Activated CD4-positive, alpha-beta T cell treated with anti-CD3 and anti-CD28 coated beads, Interleukin-2, amount 10 ng/mL, durations not matched to agents 7 days and 5 days (primary cell): ENCODE measurements around the gene RBM4B. TPM values are rescaled to one million over a fixed set of nuclear protein-coding genes. Genes with fewer than 3 reads are reported as not detected.

Source experiments
- CTCF ChIA-PET: fragments of 350-600 bp; sonication (Branson Sonifier 250); formaldehyde crosslinking; loops from one replicate; lab custom pipeline; 2021; ENCODE audit warnings: antibody characterized with exemption; lab: Charles Lee
- POLR2A ChIA-PET: fragments of 350-600 bp; sonication (Branson Sonifier 250); formaldehyde crosslinking; loops from one replicate; lab custom pipeline; 2021; ENCODE audit warnings: antibody characterized with exemption; lab: Charles Lee
- DNase-seq: peaks from one replicate; pipeline ENCODE4 v3.0.0-alpha.2; 2020
- H3K27ac Mint-ChIP-seq: one replicate; pipeline ENCODE4 v1.8.0; 2021; ENCODE audit warnings: mild to moderate bottlenecking, moderate library complexity, mixed read lengths
- H3K27me3 Mint-ChIP-seq: one replicate; pipeline ENCODE4 v1.8.0; 2021; ENCODE audit warnings: mixed read lengths
- H3K36me3 Mint-ChIP-seq: one replicate; pipeline ENCODE4 v1.8.0; 2021; ENCODE audit warnings: low read depth, mixed read lengths
- H3K4me1 Mint-ChIP-seq: one replicate; pipeline ENCODE4 v1.8.0; 2021; ENCODE audit warnings: mixed read lengths
- H3K4me3 Mint-ChIP-seq: one replicate; pipeline ENCODE4 v1.8.0; 2021; ENCODE audit warnings: mild to moderate bottlenecking, moderate library complexity, mixed read lengths
- H3K9me3 Mint-ChIP-seq: one replicate; pipeline ENCODE4 v1.8.0; 2021; ENCODE audit warnings: mixed read lengths
- total RNA-seq, 2 experiments: library from RNA; stranded (reverse); gene quantifications; one replicate each; pipeline ENCODE4 v1.2.3, GENCODE V29; 2021

The RBM4B gene
- total RNA-seq, 2 experiments from 2014 or later = 18.1 to 20.4 TPM

DNA sequence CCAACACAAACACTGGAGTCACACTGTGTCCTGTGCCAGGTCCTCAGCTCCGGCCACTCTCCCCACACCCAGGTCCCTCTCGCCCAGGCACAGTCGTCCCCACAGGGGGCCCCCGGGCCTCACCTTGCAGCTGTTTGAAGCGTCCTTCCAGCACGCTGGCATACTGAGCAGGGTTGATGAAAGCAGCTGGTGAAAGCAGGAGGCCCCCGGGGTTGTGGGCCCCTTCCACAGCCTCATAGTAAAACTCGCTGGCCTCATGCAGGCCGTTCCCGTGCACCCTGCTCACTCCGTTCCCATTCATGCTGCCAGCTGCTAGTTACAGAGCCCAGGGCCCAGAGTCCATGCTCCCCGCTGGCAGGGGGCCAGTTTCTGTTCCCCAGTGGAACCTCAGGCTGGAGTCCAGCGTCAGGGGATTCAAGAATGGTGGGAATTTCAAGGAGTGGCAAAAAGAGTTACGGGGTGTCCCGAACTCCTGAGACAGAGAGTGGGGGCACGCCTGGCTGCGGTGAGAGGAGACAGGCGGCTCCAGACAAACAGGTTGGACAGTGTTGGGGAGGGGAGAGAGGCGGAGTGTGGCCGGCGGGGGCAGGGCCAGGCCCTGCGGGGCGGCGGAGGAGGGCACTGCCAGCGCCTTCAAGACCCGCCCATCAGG lies 40.8 kb upstream of the RBM4B start:
- Mint-ChIP-seq H3K27ac (no peak overlapping the region), H3K4me1 (peaks cover 16% of the 10 kb centered on the region), H3K4me3 (no peak overlapping the region), H3K36me3 (no peaks in the 10 kb centered on the region), H3K9me3 (no peaks in the 10 kb centered on the region), H3K27me3 (peaks cover 8% of the 10 kb centered on the region)
- ChIA-PET CTCF (interaction anchor here (1.0 kb wide), 1 partner anchor 9 kb away, joined by 3 read pairs; no protein-coding TSS in a partner anchor), POLR2A (no interaction called here)
- DNase-seq = no peak

DNA sequence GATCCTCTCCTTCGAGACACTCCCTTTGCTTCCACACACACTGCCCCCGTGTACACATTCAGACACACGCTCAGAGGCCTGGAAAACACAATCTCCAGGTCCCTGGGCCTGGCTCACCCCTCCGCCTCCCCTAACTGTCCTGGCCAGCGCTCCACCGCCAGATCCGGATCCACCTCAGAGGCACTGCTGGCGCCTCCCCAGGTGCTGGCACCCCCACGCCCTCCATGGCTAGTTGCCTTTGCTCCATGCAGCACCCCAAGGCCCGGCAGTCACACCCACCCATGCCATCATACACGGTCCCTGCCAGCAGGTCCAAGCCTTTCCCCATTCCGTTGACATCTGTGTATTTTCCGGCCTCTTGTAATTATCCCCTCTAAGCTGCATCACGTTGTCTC lies 40.2 kb upstream of the RBM4B start:
- H3K9me3 Mint-ChIP-seq = no peaks in the 10 kb centered on the region
- H3K4me3 Mint-ChIP-seq = no peak overlapping the region
- peaks cover 16% of the 10 kb centered on the region for H3K4me1 Mint-ChIP-seq
- ChIA-PET POLR2A (no interaction called here), CTCF (no interaction called here)
- no peak overlapping the region for H3K27ac Mint-ChIP-seq
- H3K27me3 Mint-ChIP-seq = peaks cover 9% of the 10 kb centered on the region
- no peaks in the 10 kb centered on the region for H3K36me3 Mint-ChIP-seq
- no peak for DNase-seq

DNA sequence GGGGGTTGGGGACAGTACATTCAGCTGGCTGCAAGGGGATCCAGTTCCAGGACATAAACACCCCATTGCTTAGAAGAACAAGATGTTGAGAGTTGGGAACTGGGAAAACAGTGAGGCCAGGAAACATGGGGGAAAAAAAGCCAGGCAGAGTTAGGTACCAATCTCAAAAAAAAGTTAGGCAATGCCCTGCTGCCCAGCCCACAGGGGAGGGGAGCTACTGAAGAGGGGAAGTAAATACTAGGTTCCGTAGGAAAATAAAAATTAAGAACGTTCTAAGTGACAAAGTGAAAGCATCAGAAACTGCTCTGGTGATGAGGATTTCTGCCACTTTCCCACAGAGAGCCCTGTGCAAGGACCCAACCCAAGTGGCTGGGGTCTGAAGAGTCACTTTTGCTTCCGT lies 39.3 kb upstream of the RBM4B start:
- Mint-ChIP-seq H3K4me3 (no peak overlapping the region), H3K27me3 (peaks cover 11% of the 10 kb centered on the region), H3K36me3 (no peaks in the 10 kb centered on the region), H3K9me3 (no peaks in the 10 kb centered on the region), H3K4me1 (peaks cover 16% of the 10 kb centered on the region), H3K27ac (no peak overlapping the region)
- ChIA-PET CTCF (no interaction called here), POLR2A (no interaction called here)
- DNase-seq = no peak

DNA sequence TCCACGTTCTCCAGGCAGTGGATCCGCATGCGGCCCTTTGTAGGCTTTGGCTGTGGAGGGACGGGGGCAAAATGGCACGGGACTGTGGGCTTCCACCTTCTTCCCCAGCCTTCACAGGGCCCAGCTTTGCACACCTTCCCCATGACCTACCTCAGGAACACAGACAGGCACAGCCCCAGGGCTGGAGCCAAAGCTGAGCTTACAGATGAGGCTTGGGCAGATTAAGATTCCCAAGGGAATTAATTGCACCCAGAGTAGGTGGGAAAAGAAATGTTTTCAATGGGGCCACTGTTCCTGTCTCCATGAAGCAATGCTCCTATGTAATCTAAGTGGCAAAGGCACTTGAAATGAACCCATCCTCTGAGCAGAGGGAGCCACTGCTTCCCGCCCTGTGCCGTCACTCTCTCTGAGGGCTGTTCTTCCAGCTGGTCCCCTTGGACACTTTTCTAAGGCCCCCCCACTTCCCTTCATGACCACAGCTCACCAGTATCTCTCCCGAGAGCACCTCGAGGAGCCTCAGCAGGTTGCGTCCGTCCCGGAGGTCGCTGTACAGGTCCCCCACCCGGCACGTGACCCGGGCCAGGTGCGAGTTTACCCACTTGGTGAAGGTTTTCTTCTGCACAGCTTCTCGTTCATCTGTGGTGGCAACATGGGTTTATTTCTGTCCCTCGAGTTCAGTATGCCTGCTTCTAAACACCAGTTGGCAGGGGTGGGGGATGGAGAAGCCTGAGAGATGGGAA lies 37.8 kb upstream of the RBM4B start:
- ChIA-PET CTCF (no interaction called here), POLR2A (interaction anchor here (0.7 kb wide), 1 partner anchor 32 kb away, joined by 4 read pairs; no protein-coding TSS in a partner anchor)
- Mint-ChIP-seq H3K4me1 (peaks cover 12% of the 10 kb centered on the region), H3K9me3 (no peaks in the 10 kb centered on the region), H3K4me3 (no peak overlapping the region), H3K36me3 (no peaks in the 10 kb centered on the region), H3K27me3 (peaks cover 10% of the 10 kb centered on the region), H3K27ac (no peak overlapping the region)
- no peak for DNase-seq

DNA sequence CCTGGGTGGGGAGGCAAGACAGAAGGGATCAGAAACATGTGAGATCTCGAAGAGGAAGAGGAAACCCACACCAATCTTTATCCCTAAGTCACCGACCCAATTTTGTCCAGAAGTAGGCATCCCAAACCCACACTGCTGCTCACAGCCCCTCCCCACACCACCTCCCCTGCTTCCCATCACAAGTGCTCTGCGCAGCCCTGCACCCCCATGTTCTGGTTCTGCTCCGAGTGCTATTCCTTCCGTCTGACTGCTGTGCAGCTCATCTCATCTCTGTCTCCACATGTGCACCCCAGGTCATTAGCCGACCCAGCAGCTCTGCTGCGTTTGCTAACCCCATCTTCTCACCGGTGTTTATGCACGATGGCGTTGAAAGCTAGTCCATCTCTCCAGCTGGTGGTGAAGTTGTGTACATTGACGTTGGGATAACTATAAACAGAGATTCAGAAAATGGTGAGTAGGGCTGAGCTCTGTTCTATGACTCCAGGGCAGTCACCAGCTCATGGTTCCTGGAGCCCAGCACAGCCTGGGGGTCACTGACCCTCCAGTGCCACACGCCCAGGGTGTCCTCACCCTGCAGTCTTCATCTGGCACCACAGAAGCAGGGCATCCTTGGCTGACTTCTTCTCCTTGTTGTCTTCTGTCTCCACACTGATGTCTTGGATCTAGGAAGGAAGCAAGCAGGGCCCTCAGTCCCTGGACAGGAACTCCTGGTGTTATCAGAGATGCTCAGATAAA lies 36.2 kb upstream of the RBM4B start:
- H3K9me3 Mint-ChIP-seq = no peaks in the 10 kb centered on the region
- H3K27ac Mint-ChIP-seq = no peak overlapping the region
- no peak overlapping the region for H3K4me3 Mint-ChIP-seq
- no peak for DNase-seq
- H3K36me3 Mint-ChIP-seq = no peaks in the 10 kb centered on the region
- no peaks in the 10 kb centered on the region for H3K4me1 Mint-ChIP-seq
- peaks cover 7% of the 10 kb centered on the region for H3K27me3 Mint-ChIP-seq
- ChIA-PET POLR2A (no interaction called here), CTCF (interaction anchor here (0.6 to 1.0 kb wide), 3 partner anchors 10 to 361 kb away, joined by 3 read pairs; no protein-coding TSS in a partner anchor)

DNA sequence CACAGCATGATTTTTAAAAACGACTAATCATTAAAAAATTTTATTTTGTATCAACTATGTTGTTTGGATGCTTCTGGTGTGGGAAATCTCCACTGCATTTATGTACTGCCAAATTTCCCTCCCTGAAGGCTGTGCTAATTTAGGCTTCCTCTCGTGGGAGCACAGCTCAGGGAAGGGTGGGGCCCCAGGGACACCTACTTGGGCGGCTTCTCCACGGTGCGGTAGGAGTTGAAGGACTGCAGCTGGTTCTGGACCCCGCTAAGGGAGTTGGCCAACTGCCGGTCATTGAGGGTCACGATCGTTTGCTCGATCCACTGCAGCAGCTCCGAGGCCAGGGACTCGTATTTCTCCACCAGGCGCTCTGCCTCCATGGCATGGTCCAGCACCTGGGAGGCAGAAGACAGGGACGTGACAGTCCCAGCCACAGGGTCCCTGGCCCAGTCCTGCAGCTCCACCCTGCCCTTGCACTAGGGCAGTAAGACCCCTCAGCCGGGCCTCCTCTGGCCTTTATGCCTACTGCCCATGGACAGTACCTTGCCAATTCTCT lies 32.8 kb upstream of the RBM4B start:
- ChIA-PET POLR2A (no interaction called here), CTCF (no interaction called here)
- Mint-ChIP-seq H3K27me3 (peaks cover 5% of the 10 kb centered on the region), H3K36me3 (no peaks in the 10 kb centered on the region), H3K4me3 (no peak overlapping the region), H3K4me1 (no peaks in the 10 kb centered on the region), H3K9me3 (no peaks in the 10 kb centered on the region), H3K27ac (no peak overlapping the region)
- no peak for DNase-seq

DNA sequence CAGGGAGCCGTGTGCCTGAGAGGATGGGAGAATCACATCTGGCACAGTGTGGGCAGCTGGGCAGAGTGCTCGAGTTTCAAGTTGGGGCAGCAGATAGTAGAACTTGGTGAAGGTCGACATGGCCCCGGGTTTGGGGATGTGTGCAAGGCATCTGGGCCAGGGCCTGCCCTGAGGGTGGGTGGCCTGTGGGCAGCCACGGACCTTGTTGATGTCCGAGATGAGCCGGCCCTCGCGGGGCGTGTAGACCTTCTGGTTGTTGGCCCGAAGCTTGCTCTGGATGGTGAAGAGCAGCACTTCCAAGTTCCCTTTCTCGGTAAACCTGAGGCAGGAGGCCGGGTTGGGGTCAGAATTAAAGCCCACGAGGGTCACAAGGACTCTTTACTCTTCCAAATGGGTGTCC lies 31.0 kb upstream of the RBM4B start:
- H3K36me3 Mint-ChIP-seq = no peaks in the 10 kb centered on the region
- ChIA-PET POLR2A (no interaction called here), CTCF (no interaction called here)
- H3K4me1 Mint-ChIP-seq = peaks cover 2% of the 10 kb centered on the region
- no peak overlapping the region for H3K4me3 Mint-ChIP-seq
- peaks cover 5% of the 10 kb centered on the region for H3K27me3 Mint-ChIP-seq
- H3K27ac Mint-ChIP-seq = no peak overlapping the region
- no peaks in the 10 kb centered on the region for H3K9me3 Mint-ChIP-seq
- DNase-seq = no peak

DNA sequence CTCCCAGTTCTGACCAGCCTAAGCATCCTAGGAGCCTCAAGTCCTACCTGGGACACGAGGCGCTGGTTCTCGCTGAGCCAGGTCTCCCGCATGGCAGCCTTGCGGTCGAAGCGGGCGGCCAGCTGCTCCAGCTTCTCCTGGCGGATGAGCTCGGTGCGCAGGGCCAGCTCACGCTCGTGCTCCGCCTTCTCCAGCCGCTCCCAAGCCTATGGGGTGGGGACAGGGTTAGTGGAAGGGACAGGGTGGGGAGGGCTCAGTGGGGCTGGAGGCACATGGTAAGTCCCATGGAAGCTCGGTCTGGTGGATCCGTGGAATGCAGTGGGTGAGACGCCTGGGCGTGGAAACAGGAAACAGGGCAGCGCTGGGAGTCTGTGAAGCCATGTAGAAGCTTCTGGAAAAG lies 30.4 kb upstream of the RBM4B start:
- ChIA-PET CTCF (no interaction called here), POLR2A (no interaction called here)
- no peak for DNase-seq
- no peaks in the 10 kb centered on the region for H3K36me3 Mint-ChIP-seq
- H3K27me3 Mint-ChIP-seq = peaks cover 2% of the 10 kb centered on the region
- no peak overlapping the region for H3K4me3 Mint-ChIP-seq
- no peaks in the 10 kb centered on the region for H3K9me3 Mint-ChIP-seq
- no peak overlapping the region for H3K27ac Mint-ChIP-seq
- H3K4me1 Mint-ChIP-seq = peaks cover 2% of the 10 kb centered on the region

DNA sequence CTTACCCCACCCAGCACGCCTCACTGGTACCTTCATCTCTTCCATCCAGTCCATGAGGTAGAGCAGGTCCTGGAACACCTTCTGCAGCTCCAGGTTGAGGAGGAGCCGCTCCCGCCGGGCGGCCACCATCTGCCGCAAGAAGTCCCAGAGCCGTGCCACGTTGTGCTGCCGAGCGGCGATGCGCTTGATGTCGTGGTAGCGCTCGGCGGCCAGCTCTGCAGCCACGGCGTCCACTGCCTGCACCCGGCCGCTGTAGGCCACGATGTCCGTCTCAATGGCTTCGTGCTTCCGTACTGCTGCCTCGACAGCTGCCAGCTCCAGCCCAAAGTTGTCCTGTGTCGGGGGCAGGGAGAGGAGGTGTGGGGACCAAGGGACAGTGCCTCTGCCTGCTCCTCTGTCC lies 29.8 kb upstream of the RBM4B start:
- ChIA-PET POLR2A (no interaction called here), CTCF (no interaction called here)
- no peaks in the 10 kb centered on the region for H3K9me3 Mint-ChIP-seq
- peaks cover 2% of the 10 kb centered on the region for H3K4me1 Mint-ChIP-seq
- H3K27me3 Mint-ChIP-seq = no peaks in the 10 kb centered on the region
- H3K36me3 Mint-ChIP-seq = no peaks in the 10 kb centered on the region
- no peak overlapping the region for H3K4me3 Mint-ChIP-seq
- no peak for DNase-seq
- no peak overlapping the region for H3K27ac Mint-ChIP-seq

DNA sequence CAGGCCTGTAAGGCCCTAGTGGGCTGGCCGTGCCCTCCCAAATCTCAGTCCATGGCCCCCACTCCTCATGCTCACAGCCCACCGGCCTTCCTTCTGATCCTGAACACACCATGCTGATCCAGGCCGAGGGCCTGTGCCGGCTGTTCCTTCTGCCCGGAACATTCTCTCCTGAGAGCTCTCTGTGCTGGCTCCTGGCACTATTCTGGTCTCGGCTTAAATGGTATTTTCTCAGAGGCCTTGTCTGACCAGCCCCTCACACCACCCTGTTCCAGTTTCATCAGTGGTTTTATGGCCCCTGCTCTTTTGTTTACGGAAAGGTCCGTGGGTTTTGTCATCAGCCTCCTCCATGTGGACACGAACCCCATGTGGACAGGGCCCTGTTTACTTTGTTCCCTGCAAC lies 29.3 kb upstream of the RBM4B start:
- H3K27me3 Mint-ChIP-seq = no peaks in the 10 kb centered on the region
- H3K4me1 Mint-ChIP-seq = peaks cover 2% of the 10 kb centered on the region
- no peak overlapping the region for H3K27ac Mint-ChIP-seq
- H3K36me3 Mint-ChIP-seq = no peaks in the 10 kb centered on the region
- CTCF ChIA-PET = no interaction called here
- POLR2A ChIA-PET = no interaction called here
- H3K4me3 Mint-ChIP-seq = no peak overlapping the region
- no peaks in the 10 kb centered on the region for H3K9me3 Mint-ChIP-seq
- DNase-seq = no peak

DNA sequence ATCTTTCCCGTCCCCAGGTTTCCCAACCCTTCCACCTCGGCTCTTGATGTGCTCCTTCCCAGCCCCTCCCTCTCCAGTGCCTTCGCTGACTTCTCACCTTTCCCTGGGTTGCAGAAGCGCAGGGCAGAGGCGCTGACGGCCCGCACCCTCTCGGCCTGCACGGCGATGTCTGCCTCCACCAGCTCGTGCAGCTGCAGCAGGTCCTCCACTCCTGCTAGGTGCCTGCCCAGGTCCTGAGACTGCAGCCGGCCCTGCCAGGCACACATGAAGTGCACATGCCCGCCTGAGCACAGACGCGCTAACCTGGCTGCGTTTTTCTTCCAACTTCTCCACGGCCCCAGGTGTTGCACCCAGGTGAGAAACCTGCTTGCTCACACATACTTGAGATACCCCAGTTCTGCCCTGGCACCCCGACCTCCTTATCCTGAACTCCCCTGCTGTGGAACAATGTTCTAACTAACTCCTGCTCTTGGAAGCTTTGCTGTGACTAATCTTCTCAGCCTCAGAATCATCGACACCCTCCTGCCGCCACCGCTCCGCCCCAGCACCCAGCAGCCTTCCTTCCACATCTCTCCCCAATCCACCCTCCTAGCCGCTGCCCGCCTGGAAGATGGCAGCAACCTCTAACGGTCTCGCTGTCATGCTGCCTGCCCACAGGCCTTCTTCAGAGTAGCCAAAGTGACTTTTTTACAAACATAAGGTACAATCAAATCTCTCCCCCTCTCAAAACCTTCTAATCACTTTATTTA lies 28.1 kb upstream of the RBM4B start:
- CTCF ChIA-PET = interaction anchor here (0.6 kb wide), 2 partner anchors 91 to 636 kb away, joined by 3 read pairs; no protein-coding TSS in a partner anchor
- no peak for DNase-seq
- POLR2A ChIA-PET = no interaction called here
- no peak overlapping the region for H3K4me3 Mint-ChIP-seq
- no peaks in the 10 kb centered on the region for H3K36me3 Mint-ChIP-seq
- H3K4me1 Mint-ChIP-seq = peaks cover 9% of the 10 kb centered on the region
- no peak overlapping the region for H3K27ac Mint-ChIP-seq
- H3K9me3 Mint-ChIP-seq = no peaks in the 10 kb centered on the region
- H3K27me3 Mint-ChIP-seq = no peaks in the 10 kb centered on the region

DNA sequence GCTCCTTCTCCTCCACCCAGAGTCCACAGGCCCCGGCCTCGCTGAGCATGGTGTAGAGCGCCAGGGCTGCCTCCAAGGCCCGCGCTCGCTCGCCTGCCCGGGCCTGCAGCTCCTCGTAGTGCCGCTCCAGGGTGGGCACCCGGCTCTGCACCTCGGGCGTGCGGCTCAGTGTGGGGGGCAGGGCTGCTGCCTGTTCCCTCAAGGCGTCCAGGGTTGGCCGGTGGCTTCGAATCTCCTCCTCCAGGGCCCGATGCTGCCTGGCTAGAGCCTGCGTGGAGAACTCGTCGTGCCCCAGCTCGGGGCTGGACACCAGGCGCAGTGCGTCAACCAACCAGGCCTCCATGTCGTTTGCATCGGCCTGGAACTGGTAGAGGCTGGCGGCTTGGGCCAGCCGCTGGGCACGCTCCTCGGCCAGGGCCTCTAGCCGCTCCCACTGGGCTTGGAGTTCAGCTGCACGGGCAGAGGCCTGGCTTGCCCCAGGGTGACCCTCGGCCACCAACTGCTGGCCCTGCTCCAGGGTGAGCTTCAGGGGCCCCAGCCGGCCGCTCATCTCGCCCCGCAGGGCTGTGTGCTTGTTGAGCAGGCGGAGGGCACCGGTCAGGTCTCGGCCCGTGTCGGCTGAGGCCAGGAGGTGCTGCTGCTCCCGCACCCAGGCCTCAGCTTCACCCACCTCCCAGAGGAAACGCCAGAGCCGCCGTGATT lies 27.1 kb upstream of the RBM4B start:
- ChIA-PET CTCF (interaction anchor here (0.8 kb wide), 1 partner anchor 33 kb away, joined by 3 read pairs; no protein-coding TSS in a partner anchor), POLR2A (no interaction called here)

More for the DNA sequence above, 27.1 kb upstream of the RBM4B start:
- no peaks in the 10 kb centered on the region for H3K9me3 Mint-ChIP-seq
- no peak for DNase-seq
- H3K27me3 Mint-ChIP-seq = no peaks in the 10 kb centered on the region
- no peak overlapping the region for H3K27ac Mint-ChIP-seq
- H3K4me3 Mint-ChIP-seq = no peak overlapping the region
- H3K36me3 Mint-ChIP-seq = no peaks in the 10 kb centered on the region
- peaks cover 9% of the 10 kb centered on the region for H3K4me1 Mint-ChIP-seq
